Loucy (cell line): ENCODE measurements around the gene TSTD2.
"Not testable (repeated sequence)": the region's sequence is repeated elsewhere in the genome, so short reads cannot be mapped to it uniquely, and the experiment has no call there.

Experiments
- CTCF ChIP-seq: fragments of 200-600 bp; sonication (generic); conservative IDR thresholded peaks from 2 replicates; pipeline ENCODE4 v1.5.1; 2014; ENCODE audit warnings: mild to moderate bottlenecking, antibody characterized with exemption, low read length
- EZH2phosphoT487 ChIP-seq: fragments of 200-600 bp; IDR thresholded peaks from 2 replicates; pipeline ENCODE4 v1.6.1; 2018; ENCODE audit warnings: antibody characterized with exemption, mild to moderate bottlenecking, moderate library complexity, borderline replicate concordance

GRCh38 chr9:97620063-97620462, 13.1 kb downstream of the TSTD2 start:
- not testable (repeated sequence) for TF ChIP-seq CTCF, EZH2phosphoT487
